ENCODE results near the gene PRDM16. TPM values are rescaled to one million over a fixed set of nuclear protein-coding genes. Genes with fewer than 3 reads are reported as not detected.

The PRDM16 gene
- total and polyA plus RNA-seq, 2 of the 13 experiments (the other 11 are each of a cell fraction or from before 2014, with no cell fraction given) = 0.15 to 0.81 TPM

GRCh38 chr1:3219005-3219790 is 150.2 kb downstream of the PRDM16 start (continued):
- TF ChIP-seq ZHX2 (IDR thresholded peaks at IDR 0.05; ENCODE audit: low read depth) (no peak), ZHX2 (CRISPR knock-in tag; IDR thresholded peaks at IDR 0.05; ENCODE audit: borderline replicate concordance) (0 out of 2 replicates have a peak, but pooled peaks have one; percentile 32), HNF1A (IDR thresholded peaks at IDR 0.05; ENCODE audit: low read depth) (peak; percentile 92), HNF1A (CRISPR knock-in tag; IDR thresholded peaks at IDR 0.05; ENCODE audit: borderline replicate concordance) (peak; percentile 97), ZNF414 (CRISPR knock-in tag; IDR thresholded peaks at IDR 0.05) (peak; percentile 64; the same call in 1 of the 2 replicates), POLR2AphosphoS5 (IDR thresholded peaks at IDR 0.05; ENCODE audit: low read depth, low read length) (peak; percentile 44; the same call in 1 of the 2 replicates), FLYWCH1 (CRISPR knock-in tag; IDR thresholded peaks at IDR 0.05) (no peak), MTERF4 (CRISPR knock-in tag; IDR thresholded peaks at IDR 0.05) (0 out of 2 replicates have a peak, but pooled peaks have one; percentile 32), RORA (CRISPR knock-in tag; IDR thresholded peaks at IDR 0.05) (no peak), BORCS8-MEF2B (CRISPR knock-in tag; IDR thresholded peaks at IDR 0.05) (0 out of 2 replicates have a peak, but pooled peaks have one; percentile 14), RBM39 (IDR thresholded peaks at IDR 0.05; ENCODE audit: low read depth, low read length, poor library complexity, severe bottlenecking) (no peak), FOXO1 (CRISPR knock-in tag; IDR thresholded peaks at IDR 0.05) (no peak), ZSCAN25 (CRISPR knock-in tag; IDR thresholded peaks at IDR 0.05) (peak; percentile 33; the same call in 1 of the 2 replicates), ISL2 (CRISPR knock-in tag; IDR thresholded peaks at IDR 0.05) (peak; percentile 34; the same call in 1 of the 2 replicates)
